ENCODE measurements around the gene ZFYVE28. TPM values are rescaled to one million over a fixed set of nuclear protein-coding genes. Genes with fewer than 3 reads are reported as not detected.

ZFYVE28 gene
- total RNA-seq, 1 donor from 2014 or later, result 5.9 TPM

GRCh38 chr4:2262145-2262943 is 156.1 kb downstream of the ZFYVE28 start:
- ChIA-PET CTCF (interaction anchor here (0.9 kb wide), 1 partner anchor 206 kb away, joined by 3 read pairs; no protein-coding TSS in a partner anchor), POLR2A (interaction anchor here (0.6 to 2.7 kb wide), 21 partner anchors 11 to 550 kb away, joined by 3 to 36 read pairs (median 6); partner anchors contain the start of genes CFAP99, HAUS3, NELFA and POLN)
- H3K36me3 Mint-ChIP-seq (ENCODE audit: low read depth), result peaks cover 5% of the 10 kb centered on the region
- H3K9me3 Mint-ChIP-seq, result no peaks in the 10 kb centered on the region
- peak overlapping the region; percentile 85 for H3K27ac Mint-ChIP-seq
- H3K27me3 Mint-ChIP-seq, result no peaks in the 10 kb centered on the region
- H3K4me1 Mint-ChIP-seq, result peaks cover 18% of the 10 kb centered on the region
- TF ChIP-seq CTCF (IDR thresholded peaks at IDR 0.05), result no peak
- H3K4me3 Mint-ChIP-seq, result peak overlapping the region; percentile 78
- peak; percentile 95 for DNase-seq
- intact Hi-C loops (cut with micrococcal nuclease), result loop anchor here (1.0 to 5.0 kb wide), 11 partner anchors 20 to 812 kb away; partner anchors contain the start of genes FAM193A, GRK4, HAUS3 and HTT
- peak; percentile 89 for ATAC-seq (ENCODE audit: low read depth)

GRCh38 chr4:2261853-2262144 is 156.6 kb downstream of the ZFYVE28 start, which contains the start of gene MXD4:
MXD4 (minus strand) TSS chr4:2262109; CDS start chr4:2261980, 129 bp downstream.
- intact Hi-C loops (cut with micrococcal nuclease), result loop anchor here (1.0 to 5.0 kb wide), 11 partner anchors 19 to 813 kb away; partner anchors contain the start of genes FAM193A, GRK4, HAUS3 and HTT
- H3K4me3 Mint-ChIP-seq, result peak within 1 kb of the TSS; percentile 78
- ChIA-PET POLR2A (interaction anchor here (0.6 to 2.7 kb wide), 18 partner anchors 11 to 550 kb away, joined by 3 to 36 read pairs (median 7); partner anchors contain the start of genes CFAP99, HAUS3, POLN and RNF4), CTCF (interaction anchor here (0.9 kb wide), 1 partner anchor 207 kb away, joined by 3 read pairs; no protein-coding TSS in a partner anchor)
- H3K27ac Mint-ChIP-seq, result peak within 1 kb of the TSS; percentile 85
- TF ChIP-seq CTCF (IDR thresholded peaks at IDR 0.05), result no peak
- H3K27me3 Mint-ChIP-seq, result no peaks in the 10 kb centered on the region
- ATAC-seq (ENCODE audit: low read depth) (no peak), DNase-seq (no peak)
- H3K4me1 Mint-ChIP-seq, result peaks cover 23% of the 10 kb centered on the region
- H3K36me3 Mint-ChIP-seq (ENCODE audit: low read depth), result peaks cover 8% of the 10 kb centered on the region
- H3K9me3 Mint-ChIP-seq, result no peaks in the 10 kb centered on the region

- Mint-ChIP-seq H3K4me1 (peaks cover 25% of the 10 kb centered on the region), H3K4me3 (peak overlapping the region; percentile 78), H3K36me3 (ENCODE audit: low read depth) (peaks cover 10% of the 10 kb centered on the region), H3K9me3 (no peaks in the 10 kb centered on the region), H3K27ac (peak overlapping the region; percentile 61), H3K27me3 (no peaks in the 10 kb centered on the region)
- ChIA-PET CTCF (no interaction called here), POLR2A (interaction anchor here (1.0 to 2.7 kb wide), 9 partner anchors 19 to 549 kb away, joined by 3 to 36 read pairs (median 10); partner anchors contain the start of genes HAUS3, POLN, RNF4 and SLBP)
- DNase-seq, result peak; percentile 64
- no peak for TF ChIP-seq CTCF (IDR thresholded peaks at IDR 0.05)
- peak; percentile 11 for ATAC-seq (ENCODE audit: low read depth)
- intact Hi-C loops (cut with micrococcal nuclease), result loop anchor here (5.0 kb wide), 3 partner anchors 36 to 254 kb away; partner anchors contain the start of gene NELFA
Observed at GRCh38 chr4:2261110-2261852, 157.2 kb downstream of the ZFYVE28 start.

GRCh38 chr4:2260344-2261109 is 157.9 kb downstream of the ZFYVE28 start:
- Mint-ChIP-seq H3K4me1 (peaks cover 25% of the 10 kb centered on the region), H3K9me3 (no peaks in the 10 kb centered on the region), H3K27ac (no peak overlapping the region), H3K36me3 (ENCODE audit: low read depth) (peaks cover 10% of the 10 kb centered on the region), H3K27me3 (no peaks in the 10 kb centered on the region), H3K4me3 (peak overlapping the region; percentile 75)
- intact Hi-C loops (cut with micrococcal nuclease), result loop anchor here (5.0 kb wide), 3 partner anchors 37 to 253 kb away; partner anchors contain the start of gene NELFA
- ChIA-PET POLR2A (interaction anchor here (0.6 to 1.6 kb wide), 5 partner anchors 17 to 338 kb away, joined by 3 to 5 read pairs (median 4); partner anchors contain the start of genes HAUS3 and POLN), CTCF (no interaction called here)
- no peak for ATAC-seq (ENCODE audit: low read depth)
- peak; percentile 12 for DNase-seq
- no peak for TF ChIP-seq CTCF (IDR thresholded peaks at IDR 0.05)

All from activated B cell treated with CpG ODN at 0.5 μM for 24 hours (primary cell).